ENCODE measurements around the gene FLRT1.
A peak's percentile ranks its signal among the peaks of the same experiment; 100 is the strongest.
"Not testable (repeated sequence)": the region's sequence is repeated elsewhere in the genome, so short reads cannot be mapped to it uniquely, and the experiment has no call there.

The FLRT1 gene

GRCh38 chr11:64027651-64028397, 7.9 kb upstream of the FLRT1 start:
- DNase-seq: no peak

GRCh38 chr11:64028398-64029115, 7.2 kb upstream of the FLRT1 start:
- DNase-seq: peak; percentile 4

- no peak for DNase-seq
Measured at GRCh38 chr11:64029773-64030172, 6.0 kb upstream of the FLRT1 start.

GRCh38 chr11:64031001-64031400, 4.7 kb upstream of the FLRT1 start:
- DNase-seq: no peak

- DNase-seq: no peak
Measured at GRCh38 chr11:64032050-64032449, 3.7 kb upstream of the FLRT1 start.

GRCh38 chr11:64034411-64034811, 1.3 kb upstream of the FLRT1 start:
- DNase-seq: no peak

- no peak for DNase-seq
Measured at GRCh38 chr11:64035081-64035524, 628 bp upstream of the FLRT1 start.

GRCh38 chr11:64036087-64037026, 626 bp downstream of the FLRT1 start:
- no peak for DNase-seq

- DNase-seq: no peak
Measured at GRCh38 chr11:64037027-64037634, 1.4 kb downstream of the FLRT1 start.

- DNase-seq: no peak
Measured at GRCh38 chr11:64038500-64038899, 2.8 kb downstream of the FLRT1 start.

GRCh38 chr11:64039012-64039665, 3.4 kb downstream of the FLRT1 start:
- DNase-seq: no peak

GRCh38 chr11:64040684-64041322, 5.1 kb downstream of the FLRT1 start:
- no peak for DNase-seq

GRCh38 chr11:64041846-64042245, 6.1 kb downstream of the FLRT1 start:
- no peak for DNase-seq

- DNase-seq: no peak
Measured at GRCh38 chr11:64042301-64042700, 6.6 kb downstream of the FLRT1 start.

- no peak for DNase-seq
Measured at GRCh38 chr11:64043545-64043944, 7.8 kb downstream of the FLRT1 start.

GRCh38 chr11:64044730-64045393, 9.1 kb downstream of the FLRT1 start:
- DNase-seq: no peak

GRCh38 chr11:64045700-64046099, 10.0 kb downstream of the FLRT1 start:
- no peak for DNase-seq

GRCh38 chr11:64047373-64047772, 11.6 kb downstream of the FLRT1 start:
- not testable (repeated sequence) for DNase-seq

GRCh38 chr11:64048042-64048854, 12.5 kb downstream of the FLRT1 start:
- DNase-seq: no peak

GRCh38 chr11:64049509-64049908, 13.8 kb downstream of the FLRT1 start:
- no peak for DNase-seq
